ENCODE measurements around the gene TGIF1. TPM values are rescaled to one million over a fixed set of nuclear protein-coding genes. Genes with fewer than 3 reads are reported as not detected.
A peak's percentile ranks its signal among the peaks of the same experiment; 100 is the strongest.

TGIF1 gene
- total and polyA plus RNA-seq, 10 of the 15 experiments (the other 5 are each of a cell fraction or from before 2014, with no cell fraction given), result 1.8 to 8.5 (median 6.4) TPM

- TF ChIP-seq ESRRA (IDR thresholded peaks at IDR 0.05; ENCODE audit: low read length) (no peak), SPI1 (IDR thresholded peaks at IDR 0.05; ENCODE audit: borderline replicate concordance, insufficient read depth, low read depth, low read length) (no peak), DPF2 (IDR thresholded peaks at IDR 0.05) (no peak), SUZ12 (IDR thresholded peaks at IDR 0.05; ENCODE audit: unreplicated experiment) (no peak), SIX5 (IDR thresholded peaks at IDR 0.05; ENCODE audit: low read depth, low read length, severe bottlenecking) (no peak), GABPA (IDR thresholded peaks at IDR 0.05; ENCODE audit: low read depth) (no peak), EED (IDR thresholded peaks at IDR 0.05; ENCODE audit: low read depth) (peak; percentile 40; the same call in 1 of the 2 replicates), TCF12 (IDR thresholded peaks at IDR 0.05; ENCODE audit: low read depth, low read length) (no peak), RELA (IDR thresholded peaks at IDR 0.05; ENCODE audit: borderline replicate concordance, partially characterized antibody) (no peak), FOXM1 (IDR thresholded peaks at IDR 0.05; ENCODE audit: low read depth, low read length) (no peak), HDGF (IDR thresholded peaks at IDR 0.05) (no peak), SREBF1 (IDR thresholded peaks at IDR 0.05; ENCODE audit: low read length) (no peak), ASH2L (IDR thresholded peaks at IDR 0.05; ENCODE audit: borderline replicate concordance, low read depth) (no peak), FOS (IDR thresholded peaks at IDR 0.05; ENCODE audit: borderline replicate concordance, extremely low read depth, insufficient read length) (no peak), CHD2 (IDR thresholded peaks at IDR 0.05; ENCODE audit: borderline replicate concordance, low read depth, low read length) (no peak), NFXL1 (IDR thresholded peaks at IDR 0.05; ENCODE audit: borderline replicate concordance) (peak; percentile 74), SMARCA5 (IDR thresholded peaks at IDR 0.05) (no peak)
- TF ChIP-seq, protein P1, sequence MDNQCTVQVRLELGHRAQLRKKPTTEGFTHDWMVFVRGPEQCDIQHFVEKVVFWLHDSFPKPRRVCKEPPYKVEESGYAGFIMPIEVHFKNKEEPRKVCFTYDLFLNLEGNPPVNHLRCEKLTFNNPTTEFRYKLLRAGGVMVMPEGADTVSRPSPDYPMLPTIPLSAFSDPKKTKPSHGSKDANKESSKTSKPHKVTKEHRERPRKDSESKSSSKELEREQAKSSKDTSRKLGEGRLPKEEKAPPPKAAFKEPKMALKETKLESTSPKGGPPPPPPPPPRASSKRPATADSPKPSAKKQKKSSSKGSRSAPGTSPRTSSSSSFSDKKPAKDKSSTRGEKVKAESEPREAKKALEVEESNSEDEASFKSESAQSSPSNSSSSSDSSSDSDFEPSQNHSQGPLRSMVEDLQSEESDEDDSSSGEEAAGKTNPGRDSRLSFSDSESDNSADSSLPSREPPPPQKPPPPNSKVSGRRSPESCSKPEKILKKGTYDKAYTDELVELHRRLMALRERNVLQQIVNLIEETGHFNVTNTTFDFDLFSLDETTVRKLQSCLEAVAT (IDR thresholded peaks at IDR 0.05), result peak; percentile 64; the same call in 1 of the 2 replicates
- TF ChIP-seq, protein P2, sequence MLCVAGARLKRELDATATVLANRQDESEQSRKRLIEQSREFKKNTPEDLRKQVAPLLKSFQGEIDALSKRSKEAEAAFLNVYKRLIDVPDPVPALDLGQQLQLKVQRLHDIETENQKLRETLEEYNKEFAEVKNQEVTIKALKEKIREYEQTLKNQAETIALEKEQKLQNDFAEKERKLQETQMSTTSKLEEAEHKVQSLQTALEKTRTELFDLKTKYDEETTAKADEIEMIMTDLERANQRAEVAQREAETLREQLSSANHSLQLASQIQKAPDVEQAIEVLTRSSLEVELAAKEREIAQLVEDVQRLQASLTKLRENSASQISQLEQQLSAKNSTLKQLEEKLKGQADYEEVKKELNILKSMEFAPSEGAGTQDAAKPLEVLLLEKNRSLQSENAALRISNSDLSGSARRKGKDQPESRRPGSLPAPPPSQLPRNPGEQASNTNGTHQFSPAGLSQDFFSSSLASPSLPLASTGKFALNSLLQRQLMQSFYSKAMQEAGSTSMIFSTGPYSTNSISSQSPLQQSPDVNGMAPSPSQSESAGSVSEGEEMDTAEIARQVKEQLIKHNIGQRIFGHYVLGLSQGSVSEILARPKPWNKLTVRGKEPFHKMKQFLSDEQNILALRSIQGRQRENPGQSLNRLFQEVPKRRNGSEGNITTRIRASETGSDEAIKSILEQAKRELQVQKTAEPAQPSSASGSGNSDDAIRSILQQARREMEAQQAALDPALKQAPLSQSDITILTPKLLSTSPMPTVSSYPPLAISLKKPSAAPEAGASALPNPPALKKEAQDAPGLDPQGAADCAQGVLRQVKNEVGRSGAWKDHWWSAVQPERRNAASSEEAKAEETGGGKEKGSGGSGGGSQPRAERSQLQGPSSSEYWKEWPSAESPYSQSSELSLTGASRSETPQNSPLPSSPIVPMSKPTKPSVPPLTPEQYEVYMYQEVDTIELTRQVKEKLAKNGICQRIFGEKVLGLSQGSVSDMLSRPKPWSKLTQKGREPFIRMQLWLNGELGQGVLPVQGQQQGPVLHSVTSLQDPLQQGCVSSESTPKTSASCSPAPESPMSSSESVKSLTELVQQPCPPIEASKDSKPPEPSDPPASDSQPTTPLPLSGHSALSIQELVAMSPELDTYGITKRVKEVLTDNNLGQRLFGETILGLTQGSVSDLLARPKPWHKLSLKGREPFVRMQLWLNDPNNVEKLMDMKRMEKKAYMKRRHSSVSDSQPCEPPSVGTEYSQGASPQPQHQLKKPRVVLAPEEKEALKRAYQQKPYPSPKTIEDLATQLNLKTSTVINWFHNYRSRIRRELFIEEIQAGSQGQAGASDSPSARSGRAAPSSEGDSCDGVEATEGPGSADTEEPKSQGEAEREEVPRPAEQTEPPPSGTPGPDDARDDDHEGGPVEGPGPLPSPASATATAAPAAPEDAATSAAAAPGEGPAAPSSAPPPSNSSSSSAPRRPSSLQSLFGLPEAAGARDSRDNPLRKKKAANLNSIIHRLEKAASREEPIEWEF (IDR thresholded peaks at IDR 0.05; ENCODE audit: insufficient replicate concordance, low read depth, low read length), result no peak
- TF ChIP-seq, protein P3, sequence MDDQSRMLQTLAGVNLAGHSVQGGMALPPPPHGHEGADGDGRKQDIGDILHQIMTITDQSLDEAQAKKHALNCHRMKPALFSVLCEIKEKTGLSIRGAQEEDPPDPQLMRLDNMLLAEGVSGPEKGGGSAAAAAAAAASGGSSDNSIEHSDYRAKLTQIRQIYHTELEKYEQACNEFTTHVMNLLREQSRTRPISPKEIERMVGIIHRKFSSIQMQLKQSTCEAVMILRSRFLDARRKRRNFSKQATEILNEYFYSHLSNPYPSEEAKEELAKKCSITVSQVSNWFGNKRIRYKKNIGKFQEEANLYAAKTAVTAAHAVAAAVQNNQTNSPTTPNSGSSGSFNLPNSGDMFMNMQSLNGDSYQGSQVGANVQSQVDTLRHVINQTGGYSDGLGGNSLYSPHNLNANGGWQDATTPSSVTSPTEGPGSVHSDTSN (IDR thresholded peaks at IDR 0.05; ENCODE audit: insufficient replicate concordance, low read depth, low read length), result no peak
- TF ChIP-seq, protein P4, sequence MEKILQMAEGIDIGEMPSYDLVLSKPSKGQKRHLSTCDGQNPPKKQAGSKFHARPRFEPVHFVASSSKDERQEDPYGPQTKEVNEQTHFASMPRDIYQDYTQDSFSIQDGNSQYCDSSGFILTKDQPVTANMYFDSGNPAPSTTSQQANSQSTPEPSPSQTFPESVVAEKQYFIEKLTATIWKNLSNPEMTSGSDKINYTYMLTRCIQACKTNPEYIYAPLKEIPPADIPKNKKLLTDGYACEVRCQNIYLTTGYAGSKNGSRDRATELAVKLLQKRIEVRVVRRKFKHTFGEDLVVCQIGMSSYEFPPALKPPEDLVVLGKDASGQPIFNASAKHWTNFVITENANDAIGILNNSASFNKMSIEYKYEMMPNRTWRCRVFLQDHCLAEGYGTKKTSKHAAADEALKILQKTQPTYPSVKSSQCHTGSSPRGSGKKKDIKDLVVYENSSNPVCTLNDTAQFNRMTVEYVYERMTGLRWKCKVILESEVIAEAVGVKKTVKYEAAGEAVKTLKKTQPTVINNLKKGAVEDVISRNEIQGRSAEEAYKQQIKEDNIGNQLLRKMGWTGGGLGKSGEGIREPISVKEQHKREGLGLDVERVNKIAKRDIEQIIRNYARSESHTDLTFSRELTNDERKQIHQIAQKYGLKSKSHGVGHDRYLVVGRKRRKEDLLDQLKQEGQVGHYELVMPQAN (conservative IDR thresholded peaks at IDR 0.05), result 0 out of 2 replicates have a peak, but pooled peaks have one; percentile 22
Observed at GRCh38 chr18:3451989-3452749, 2.2 kb downstream of the TGIF1 start (continued).

Measured in GM12878 (cell line).